GM23338 (cell line): Measurements from ENCODE around the gene ADAMTS8.

Experiments used
- CREB1 ChIP-seq: fragments of 250-450 bp; sonication (Bioruptor Pico); IDR thresholded peaks from 2 replicates; pipeline ENCODE4 v1.5.0; 2020; ENCODE audit warnings: low read depth, mild to moderate bottlenecking, moderate library complexity
- ETS1 ChIP-seq: IDR thresholded peaks from 2 replicates; pipeline ENCODE4 v1.6.1; 2016; ENCODE audit warnings: antibody characterized with exemption
- EZH2 ChIP-seq: fragments of 200-600 bp; sonication (generic); IDR thresholded peaks from one replicate; pipeline ENCODE4 v1.8.0; 2017; ENCODE audit warnings: antibody characterized with exemption, mild to moderate bottlenecking, low read depth; ENCODE audit not compliant: unreplicated experiment
- EZH2phosphoT487 ChIP-seq: fragments of 200-600 bp; sonication (generic); IDR thresholded peaks from one replicate; pipeline ENCODE4 v1.8.1; 2018; ENCODE audit warnings: antibody characterized with exemption; ENCODE audit not compliant: unreplicated experiment
- JUNB ChIP-seq: IDR thresholded peaks from one replicate; pipeline ENCODE4 v1.6.1; 2016; ENCODE audit warnings: antibody characterized with exemption; ENCODE audit not compliant: unreplicated experiment
- POLR2AphosphoS5 ChIP-seq: IDR thresholded peaks from 2 replicates; pipeline ENCODE4 v1.6.1; 2016; ENCODE audit warnings: antibody characterized with exemption, low read depth
- REST ChIP-seq: IDR thresholded peaks from one replicate; pipeline ENCODE4 v1.6.1; 2018; ENCODE audit warnings: antibody characterized with exemption; ENCODE audit not compliant: unreplicated experiment
- STAT1 ChIP-seq: IDR thresholded peaks from one replicate; pipeline ENCODE4 v1.6.1; 2016; ENCODE audit warnings: antibody characterized with exemption; ENCODE audit not compliant: unreplicated experiment
- ZNF331 ChIP-seq: fragments of 250-450 bp; sonication (Bioruptor Pico); IDR thresholded peaks from 2 replicates; pipeline ENCODE4 v1.5.0; 2020; ENCODE audit warnings: low read depth, mild to moderate bottlenecking, moderate library complexity
- TF ChIP-seq, protein P1 (sequence below), 2 experiments: fragments of 200-600 bp in 1 of 2; sonication (generic) in 1 of 2; conservative IDR thresholded peaks; 2 replicates each; pipeline versions ENCODE4 v1.5.1 to v1.6.1; 2016 to 2017; ENCODE audit warnings: antibody characterized with exemption in 2 of 2, low read depth in 2 of 2, mild to moderate bottlenecking in 2 of 2, moderate library complexity in 1 of 2

DNA sequence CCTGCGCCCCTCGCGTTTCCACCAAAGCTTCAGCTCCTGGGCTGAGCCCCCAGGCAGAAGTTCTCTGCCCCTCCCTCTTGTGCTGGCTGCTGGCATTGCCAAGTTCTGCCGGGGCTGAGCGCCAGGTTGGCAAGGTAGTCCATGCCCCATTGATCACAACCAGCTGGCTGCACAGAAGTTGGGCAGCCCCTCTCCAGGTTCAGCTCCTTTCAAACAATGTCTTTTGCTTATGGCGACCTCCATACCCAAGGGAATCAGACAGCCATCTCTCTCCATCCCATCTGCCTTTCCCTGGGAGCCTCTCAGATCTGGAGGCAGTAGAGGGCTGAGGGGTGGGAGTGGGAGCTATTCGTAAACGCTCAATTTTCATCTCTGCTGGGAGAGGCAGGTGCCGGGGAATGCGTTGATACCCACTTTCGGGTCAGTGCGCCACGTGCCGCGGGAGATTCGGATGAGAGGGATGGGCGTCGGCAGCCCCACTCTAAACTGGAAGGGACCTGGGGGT lies 1.5 kb downstream of the ADAMTS8 start:
- TF ChIP-seq, protein P1, sequence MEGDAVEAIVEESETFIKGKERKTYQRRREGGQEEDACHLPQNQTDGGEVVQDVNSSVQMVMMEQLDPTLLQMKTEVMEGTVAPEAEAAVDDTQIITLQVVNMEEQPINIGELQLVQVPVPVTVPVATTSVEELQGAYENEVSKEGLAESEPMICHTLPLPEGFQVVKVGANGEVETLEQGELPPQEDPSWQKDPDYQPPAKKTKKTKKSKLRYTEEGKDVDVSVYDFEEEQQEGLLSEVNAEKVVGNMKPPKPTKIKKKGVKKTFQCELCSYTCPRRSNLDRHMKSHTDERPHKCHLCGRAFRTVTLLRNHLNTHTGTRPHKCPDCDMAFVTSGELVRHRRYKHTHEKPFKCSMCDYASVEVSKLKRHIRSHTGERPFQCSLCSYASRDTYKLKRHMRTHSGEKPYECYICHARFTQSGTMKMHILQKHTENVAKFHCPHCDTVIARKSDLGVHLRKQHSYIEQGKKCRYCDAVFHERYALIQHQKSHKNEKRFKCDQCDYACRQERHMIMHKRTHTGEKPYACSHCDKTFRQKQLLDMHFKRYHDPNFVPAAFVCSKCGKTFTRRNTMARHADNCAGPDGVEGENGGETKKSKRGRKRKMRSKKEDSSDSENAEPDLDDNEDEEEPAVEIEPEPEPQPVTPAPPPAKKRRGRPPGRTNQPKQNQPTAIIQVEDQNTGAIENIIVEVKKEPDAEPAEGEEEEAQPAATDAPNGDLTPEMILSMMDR (conservative IDR thresholded peaks at IDR 0.05; ENCODE audit: low read depth in 2 of 2) = no peak
- TF ChIP-seq POLR2AphosphoS5 (no peak), ETS1 (no peak), EZH2 (no peak), EZH2phosphoT487 (no peak), REST (no peak), JUNB (no peak), ZNF331 (CRISPR knock-in tag) (no peak), CREB1 (CRISPR knock-in tag) (no peak), STAT1 (no peak)
